Epithelial cell of esophagus (primary cell): ENCODE data around the gene ARL9.

Experiments
- DNase-seq: peaks from one replicate; pipeline ENCODE4 v3.0.0; 2010; ENCODE audit warnings: low read depth
- H3K4me3 ChIP-seq: 2 replicates; pipeline ENCODE4 v1.5.1; 2011; ENCODE audit warnings: mild to moderate bottlenecking, low read length, control low read depth
- CTCF ChIP-seq: IDR thresholded peaks from 2 replicates; pipeline ENCODE4 v1.5.1; 2011; ENCODE audit warnings: low read depth, mild to moderate bottlenecking, low read length, control low read depth, inconsistent platforms; ENCODE audit not compliant: insufficient read depth; ENCODE audit errors: missing control alignments

Gene ARL9

GRCh38 chr4:56550642-56551041 is 45.1 kb downstream of the ARL9 start:
- no peak for DNase-seq
- no peak overlapping the region for H3K4me3 ChIP-seq
- no peak for TF ChIP-seq CTCF

- no peak overlapping the region for H3K4me3 ChIP-seq
- TF ChIP-seq CTCF: no peak
- DNase-seq: no peak
Measured at GRCh38 chr4:56551516-56551915, 45.9 kb downstream of the ARL9 start.

GRCh38 chr4:56552273-56552672 is 46.7 kb downstream of the ARL9 start:
- TF ChIP-seq CTCF: no peak
- no peak for DNase-seq
- H3K4me3 ChIP-seq: no peak overlapping the region

GRCh38 chr4:56570041-56570440 is 64.5 kb downstream of the ARL9 start:
- TF ChIP-seq CTCF: no peak
- no peak for DNase-seq
- no peak overlapping the region for H3K4me3 ChIP-seq
